Mucosa of descending colon (tissue), 3 donors: ENCODE data around the gene ITPRIP. TPM values are rescaled to one million over a fixed set of nuclear protein-coding genes. Genes with fewer than 3 reads are reported as not detected.

ENCODE experiments used
- ATAC-seq: fragments of 200-7000 bp; cut with Tn5 transposase; one replicate; pipeline ENCODE4 v1.9.1; 2020; ENCODE audit warnings: mild to moderate bottlenecking, moderate library complexity
- DNase-seq, 3 donors: peaks; one replicate each; pipeline ENCODE4 v3.0.0-alpha.2; 2020
- H3K36me3 ChIP-seq: fragments of 200-600 bp; one replicate; pipeline ENCODE4 v1.8.0; 2021; ENCODE audit warnings: low read depth, mild to moderate bottlenecking
- H3K4me1 ChIP-seq: fragments of 200-600 bp; one replicate; pipeline ENCODE4 v1.8.0; 2021; ENCODE audit warnings: low read depth, mild to moderate bottlenecking
- H3K4me3 ChIP-seq: fragments of 200-600 bp; one replicate; pipeline ENCODE4 v1.8.0; 2021; ENCODE audit warnings: mild to moderate bottlenecking
- H3K9me3 ChIP-seq: fragments of 200-600 bp; one replicate; pipeline ENCODE4 v1.8.0; 2021; ENCODE audit warnings: mild to moderate bottlenecking
- intact Hi-C, 2 donors: fragments of 100-400 bp; cut with DNase I in 1 of 2; cut with micrococcal nuclease in 1 of 2; formaldehyde crosslinking; loops; one replicate each; pipeline versions ENCODE4 v1.11.0 to v1.11.1; 2022; cut with DNase I, micrococcal nuclease
- total RNA-seq, 3 donors: library from RNA; stranded (reverse); fragmentation: NEBNext Ultra II Directional in 2 of 3; extraction: Animal tissue kit (Norgen Biotek cat#: 25700) in 2 of 3; gene quantifications; one replicate each; pipeline versions ENCODE4 v1.2.1 to v1.2.4, GENCODE V29; 2021 to 2023
- TF ChIP-seq, protein P1 (sequence below): fragments of 200-600 bp; IDR thresholded peaks from one replicate; pipeline ENCODE4 v1.8.0; 2022; ENCODE audit warnings: antibody characterized with exemption, mild to moderate bottlenecking
- donor health status: DM: no; HTN: no; CAD: no; lungs with moderate emphysema.
- donor health status: DM: no; HTN: no; CAD: no.
- donor health status: DM: no; HTN: yes; CAD: no.

The ITPRIP gene
- total RNA-seq, 3 donors from 2014 or later: 3.2 to 10.7 (median 5.7) TPM

- DNase-seq (no peak), ATAC-seq (no peak)
- no peaks in the 10 kb centered on the region for H3K36me3 ChIP-seq
- H3K9me3 ChIP-seq: no peaks in the 10 kb centered on the region
- intact Hi-C loops: no loop called here
- TF ChIP-seq, protein P1, sequence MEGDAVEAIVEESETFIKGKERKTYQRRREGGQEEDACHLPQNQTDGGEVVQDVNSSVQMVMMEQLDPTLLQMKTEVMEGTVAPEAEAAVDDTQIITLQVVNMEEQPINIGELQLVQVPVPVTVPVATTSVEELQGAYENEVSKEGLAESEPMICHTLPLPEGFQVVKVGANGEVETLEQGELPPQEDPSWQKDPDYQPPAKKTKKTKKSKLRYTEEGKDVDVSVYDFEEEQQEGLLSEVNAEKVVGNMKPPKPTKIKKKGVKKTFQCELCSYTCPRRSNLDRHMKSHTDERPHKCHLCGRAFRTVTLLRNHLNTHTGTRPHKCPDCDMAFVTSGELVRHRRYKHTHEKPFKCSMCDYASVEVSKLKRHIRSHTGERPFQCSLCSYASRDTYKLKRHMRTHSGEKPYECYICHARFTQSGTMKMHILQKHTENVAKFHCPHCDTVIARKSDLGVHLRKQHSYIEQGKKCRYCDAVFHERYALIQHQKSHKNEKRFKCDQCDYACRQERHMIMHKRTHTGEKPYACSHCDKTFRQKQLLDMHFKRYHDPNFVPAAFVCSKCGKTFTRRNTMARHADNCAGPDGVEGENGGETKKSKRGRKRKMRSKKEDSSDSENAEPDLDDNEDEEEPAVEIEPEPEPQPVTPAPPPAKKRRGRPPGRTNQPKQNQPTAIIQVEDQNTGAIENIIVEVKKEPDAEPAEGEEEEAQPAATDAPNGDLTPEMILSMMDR: no peak
- peaks cover 10% of the 10 kb centered on the region for H3K4me1 ChIP-seq
- no peak overlapping the region for H3K4me3 ChIP-seq
These were observed 14.5 kb downstream of the ITPRIP start for GRCh38 chr10:104323760-104324201.

DNA sequence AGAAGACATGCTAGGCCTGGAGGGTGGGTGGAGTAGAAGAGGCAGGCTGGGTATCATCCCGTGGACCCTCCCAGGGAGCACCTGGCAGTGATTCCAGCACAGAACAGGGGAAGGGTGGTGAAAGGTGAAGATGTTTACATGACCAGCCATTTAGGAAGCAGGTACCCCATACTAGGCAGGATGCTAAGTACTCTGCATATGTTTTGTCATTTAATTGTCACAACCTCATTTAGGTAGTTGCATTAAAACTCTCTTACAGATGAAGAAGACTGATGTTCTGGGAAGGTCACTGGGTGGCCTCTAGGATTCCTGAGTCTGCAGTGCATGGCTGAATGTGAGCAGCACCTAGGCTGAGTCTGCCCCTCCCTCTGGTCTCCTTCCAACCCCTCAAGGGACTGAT is 15.2 kb downstream of the ITPRIP start:
- ATAC-seq (no peak), DNase-seq (no peak)
- intact Hi-C loops: no loop called here
- Histone ChIP-seq H3K9me3 (no peaks in the 10 kb centered on the region), H3K4me3 (no peak overlapping the region), H3K4me1 (peaks cover 10% of the 10 kb centered on the region), H3K36me3 (no peaks in the 10 kb centered on the region)
- TF ChIP-seq, protein P1: no peak

GRCh38 chr10:104322416-104322782 is 15.9 kb downstream of the ITPRIP start:
- no peak overlapping the region for H3K4me3 ChIP-seq
- H3K4me1 ChIP-seq: peaks cover 7% of the 10 kb centered on the region
- ATAC-seq: peak; percentile 48
- DNase-seq: peak in 1 of 3 donors; percentile 63
- no peaks in the 10 kb centered on the region for H3K9me3 ChIP-seq
- intact Hi-C loops: no loop called here
- TF ChIP-seq, protein P1: no peak
- H3K36me3 ChIP-seq: no peaks in the 10 kb centered on the region

DNA sequence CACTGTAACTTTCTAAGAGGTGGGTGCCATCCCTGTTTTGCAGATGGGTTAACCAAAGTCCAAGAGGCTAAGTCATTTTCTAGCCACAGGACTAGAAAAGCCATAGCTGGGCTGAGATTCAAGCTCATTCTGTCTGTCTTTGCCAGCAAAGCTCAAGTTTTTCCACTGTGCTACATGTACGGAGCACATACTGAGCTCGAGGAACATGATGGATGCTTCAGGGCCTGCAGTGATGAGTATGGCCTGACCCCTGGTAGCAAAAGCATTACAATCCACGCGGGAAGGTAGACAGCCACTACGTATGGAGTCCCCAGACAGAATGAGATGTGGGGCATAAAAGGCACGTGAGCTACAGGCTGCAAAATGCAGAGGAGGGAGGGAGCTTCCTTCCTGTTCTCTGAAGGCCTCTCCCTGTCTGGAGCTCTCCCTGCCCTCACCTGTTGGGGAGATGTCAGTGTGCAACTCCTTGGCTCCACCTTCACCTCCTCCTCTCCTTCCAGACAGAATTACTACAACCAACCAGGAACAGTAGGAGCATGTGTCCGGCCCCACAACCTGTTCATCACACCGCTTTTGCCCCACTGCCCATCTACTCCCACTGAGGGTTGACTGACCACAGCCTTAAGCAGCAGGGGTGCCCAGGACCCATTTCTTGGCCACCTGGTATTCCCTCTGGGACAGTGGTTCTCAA is 16.4 kb downstream of the ITPRIP start:
- Histone ChIP-seq H3K9me3 (no peaks in the 10 kb centered on the region), H3K4me3 (no peak overlapping the region), H3K4me1 (peaks cover 10% of the 10 kb centered on the region), H3K36me3 (no peaks in the 10 kb centered on the region)
- TF ChIP-seq, protein P1: no peak
- DNase-seq (no peak), ATAC-seq (peak; percentile 11)
- intact Hi-C loops: no loop called here

DNA sequence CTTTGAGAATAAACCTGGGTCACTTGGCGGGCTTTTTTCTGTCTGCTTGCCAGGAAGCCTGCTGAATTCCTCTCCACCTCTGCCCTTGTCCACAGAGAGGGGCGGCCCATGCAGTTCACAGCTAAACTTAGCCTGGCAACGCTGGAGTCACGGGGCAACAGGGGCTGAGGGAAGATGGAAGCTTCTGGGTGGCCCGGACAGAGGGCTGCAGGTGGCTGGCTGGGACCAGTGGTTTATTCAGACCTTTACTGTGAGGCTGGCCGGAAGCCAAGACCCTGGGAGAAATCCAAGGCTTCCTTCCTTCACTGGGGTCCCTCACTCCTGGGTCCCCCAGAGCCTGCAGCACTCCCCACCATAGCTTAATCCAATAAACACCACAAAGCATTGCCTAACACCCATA is 17.0 kb downstream of the ITPRIP start:
- ATAC-seq (no peak), DNase-seq (peak in 1 of 3 donors; percentile 27)
- no peaks in the 10 kb centered on the region for H3K9me3 ChIP-seq
- intact Hi-C loops: no loop called here
- TF ChIP-seq, protein P1: no peak
- H3K4me3 ChIP-seq: no peak overlapping the region
- peaks cover 9% of the 10 kb centered on the region for H3K4me1 ChIP-seq
- no peaks in the 10 kb centered on the region for H3K36me3 ChIP-seq
